ENCODE results near the gene CLTB. TPM values are rescaled to one million over a fixed set of nuclear protein-coding genes. Genes with fewer than 3 reads are reported as not detected.

CLTB gene
- total and polyA plus RNA-seq, 2 donors (not counting 1 experiment from before 2014, with no cell fraction given) = 29.9 to 41.7 TPM

DNA sequence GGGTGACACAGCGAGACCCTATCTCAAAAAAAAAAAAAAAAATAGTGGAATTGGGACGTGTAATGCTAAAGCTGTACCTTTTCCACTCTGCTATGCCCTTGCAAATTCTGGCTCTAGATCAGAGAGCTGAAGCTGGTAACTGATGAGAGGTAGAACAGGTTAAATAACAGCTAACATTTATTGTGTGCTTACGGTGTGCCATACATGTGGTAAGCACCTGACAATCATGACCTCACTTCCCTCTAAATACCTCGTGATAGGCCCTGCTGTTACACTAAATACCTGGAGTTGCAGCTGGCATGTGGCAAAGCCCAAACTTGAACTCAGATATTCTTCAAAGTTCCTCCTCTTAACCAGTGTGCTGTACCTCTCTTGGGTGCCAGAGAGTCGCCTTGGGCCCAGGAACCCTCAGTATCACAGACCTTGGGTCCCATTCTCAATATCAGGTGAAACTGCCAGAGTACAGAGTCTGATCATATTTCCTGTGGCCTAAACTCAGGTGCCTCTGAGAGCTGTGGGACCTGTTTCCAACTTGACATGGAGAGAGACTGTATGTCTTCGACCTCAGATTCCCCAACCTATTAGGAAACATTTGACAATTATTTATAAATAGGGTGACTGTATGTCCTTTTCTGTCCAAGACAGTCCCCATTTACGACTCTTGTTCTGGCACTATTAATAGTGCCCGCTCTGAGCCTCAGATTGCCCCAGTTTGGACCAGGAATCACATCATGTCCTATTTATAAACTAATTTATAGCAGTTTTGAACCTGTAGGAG is 46.2 kb downstream of the CLTB start:
- POLR2A ChIA-PET = no interaction called here
- H3K27me3 Mint-ChIP-seq = no peaks in the 10 kb centered on the region
- Histone ChIP-seq H3K4me3 (ENCODE audit: control extremely low read depth in 1 of 5, extremely low read depth in 1 of 5, insufficient read depth in 1 of 5, low read depth in 2 of 5, low read length in 4 of 5) (no peak overlapping the region), H3K79me2 (ENCODE audit: control insufficient read depth, insufficient read depth, low read length) (no peaks in the 10 kb centered on the region), H3K4me1 (ENCODE audit: control insufficient read depth in 2 of 2, insufficient read depth in 2 of 2, low read length in 2 of 2) (peaks cover 12 to 15% of the 10 kb centered on the region in 2 donors), H3K4me2 (replicated peaks; ENCODE audit: low read depth, low read length, poor library complexity, severe bottlenecking) (no peak overlapping the region), H3K9ac (ENCODE audit: low read length) (no peak overlapping the region), H4K20me1 (ENCODE audit: control insufficient read depth, insufficient read depth, low read length, poor library complexity, severe bottlenecking) (no peaks in the 10 kb centered on the region), H3K27me3 (replicated peaks in 1 of 4; ENCODE audit: control extremely low read depth in 1 of 4, control insufficient read depth in 3 of 4, insufficient read depth in 4 of 4, low read length in 3 of 4) (no peaks in the 10 kb centered on the region), H3K9me3 (ENCODE audit: control extremely low read depth in 1 of 3, control insufficient read depth in 2 of 3, insufficient read depth in 1 of 3, low read length in 2 of 3) (peaks cover 0 to 3% (median 0%) of the 10 kb centered on the region in 3 donors), H3K36me3 (replicated peaks in 1 of 2; ENCODE audit: control extremely low read depth in 1 of 2, control insufficient read depth in 1 of 2, extremely low read depth in 1 of 2, insufficient read depth in 2 of 2, low read length in 1 of 2) (peaks cover 0 to 15% of the 10 kb centered on the region in 2 experiments), H3K27ac (ENCODE audit: low read length in 2 of 2) (no peak overlapping the region), H2AFZ (ENCODE audit: insufficient read depth, low read depth, low read length, poor library complexity, severe bottlenecking) (no peak overlapping the region)
- intact Hi-C loops (cut with micrococcal nuclease) = no loop called here
- ATAC-seq (ENCODE audit: low read depth) (no peak), DNase-seq (no peak)
- TF ChIP-seq CTCF (IDR thresholded peaks at IDR 0.05) (no peak), EZH2 (IDR thresholded peaks at IDR 0.05; ENCODE audit: borderline replicate concordance, insufficient read depth, low read depth, low read length, poor library complexity, severe bottlenecking) (no peak)
- H3K4me1 Mint-ChIP-seq = peaks cover 18% of the 10 kb centered on the region
- no peak overlapping the region for H3K4me3 Mint-ChIP-seq
- H3K9me3 Mint-ChIP-seq (ENCODE audit: insufficient read depth) = no peaks in the 10 kb centered on the region
- H3K27ac Mint-ChIP-seq = no peak overlapping the region
- 100% methylated on average over 2 of the region's 8 CpGs for WGBS (ENCODE audit: insufficient coverage)
- CTCF ChIA-PET = interaction anchor here (0.6 to 1.4 kb wide), 3 partner anchors 8 to 676 kb away, joined by 3 to 6 read pairs (median 4); partner anchors contain the start of gene KIAA1191

DNA sequence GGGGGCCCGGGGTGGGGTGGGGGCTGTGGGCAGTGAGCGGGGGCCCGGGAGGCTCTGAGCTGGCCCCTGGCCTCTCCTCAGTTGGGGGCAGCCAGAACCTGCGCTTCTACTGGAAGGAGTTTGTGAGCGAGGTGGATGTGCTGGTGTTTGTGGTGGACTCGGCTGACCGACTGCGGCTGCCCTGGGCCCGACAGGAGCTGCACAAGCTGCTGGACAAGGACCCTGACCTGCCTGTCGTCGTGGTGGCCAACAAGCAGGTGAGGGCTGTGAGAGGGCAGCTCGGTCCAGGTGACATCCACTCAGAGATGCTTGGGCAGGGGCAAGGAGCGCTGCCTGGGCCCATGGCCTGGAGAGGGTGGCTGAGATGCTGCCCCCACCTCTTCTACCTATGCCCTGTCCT is 47.6 kb downstream of the CLTB start:
- CTCF ChIA-PET = no interaction called here
- Mint-ChIP-seq H3K4me3 (no peak overlapping the region), H3K9me3 (ENCODE audit: insufficient read depth) (no peaks in the 10 kb centered on the region), H3K27me3 (no peaks in the 10 kb centered on the region), H3K4me1 (peaks cover 19% of the 10 kb centered on the region), H3K27ac (no peak overlapping the region)
- Histone ChIP-seq H3K79me2 (ENCODE audit: control insufficient read depth, insufficient read depth, low read length) (no peaks in the 10 kb centered on the region), H3K36me3 (replicated peaks in 1 of 2; ENCODE audit: control extremely low read depth in 1 of 2, control insufficient read depth in 1 of 2, extremely low read depth in 1 of 2, insufficient read depth in 2 of 2, low read length in 1 of 2) (peaks cover 0 to 15% of the 10 kb centered on the region in 2 experiments), H3K27ac (ENCODE audit: low read length in 2 of 2) (no peak overlapping the region), H2AFZ (ENCODE audit: insufficient read depth, low read depth, low read length, poor library complexity, severe bottlenecking) (no peak overlapping the region), H3K9ac (ENCODE audit: low read length) (no peak overlapping the region), H4K20me1 (ENCODE audit: control insufficient read depth, insufficient read depth, low read length, poor library complexity, severe bottlenecking) (no peaks in the 10 kb centered on the region), H3K4me1 (ENCODE audit: control insufficient read depth in 2 of 2, insufficient read depth in 2 of 2, low read length in 2 of 2) (peaks cover 16 to 20% of the 10 kb centered on the region in 2 donors), H3K4me2 (replicated peaks; ENCODE audit: low read depth, low read length, poor library complexity, severe bottlenecking) (no peak overlapping the region), H3K4me3 (ENCODE audit: control extremely low read depth in 1 of 5, extremely low read depth in 1 of 5, insufficient read depth in 1 of 5, low read depth in 2 of 5, low read length in 4 of 5) (no peak overlapping the region), H3K27me3 (replicated peaks in 1 of 4; ENCODE audit: control extremely low read depth in 1 of 4, control insufficient read depth in 3 of 4, insufficient read depth in 4 of 4, low read length in 3 of 4) (no peaks in the 10 kb centered on the region), H3K9me3 (ENCODE audit: control extremely low read depth in 1 of 3, control insufficient read depth in 2 of 3, insufficient read depth in 1 of 3, low read length in 2 of 3) (peaks cover 0 to 3% (median 0%) of the 10 kb centered on the region in 3 donors)
- ATAC-seq (ENCODE audit: low read depth) (no peak), DNase-seq (no peak)
- intact Hi-C loops (cut with micrococcal nuclease) = no loop called here
- POLR2A ChIA-PET = no interaction called here
- 97% methylated on average over 12 of the region's 13 CpGs for WGBS (ENCODE audit: insufficient coverage)
- TF ChIP-seq CTCF (IDR thresholded peaks at IDR 0.05) (no peak), EZH2 (IDR thresholded peaks at IDR 0.05; ENCODE audit: borderline replicate concordance, insufficient read depth, low read depth, low read length, poor library complexity, severe bottlenecking) (no peak)

All from B cell (primary cell).